ENCODE measurements around the gene YIPF6. TPM values are rescaled to one million over a fixed set of nuclear protein-coding genes. Genes with fewer than 3 reads are reported as not detected.

The YIPF6 gene
- polyA plus RNA-seq, 1 donor (not counting 4 experiments of a cell fraction or from before 2014, with no cell fraction given), result 20.2 TPM

DNA sequence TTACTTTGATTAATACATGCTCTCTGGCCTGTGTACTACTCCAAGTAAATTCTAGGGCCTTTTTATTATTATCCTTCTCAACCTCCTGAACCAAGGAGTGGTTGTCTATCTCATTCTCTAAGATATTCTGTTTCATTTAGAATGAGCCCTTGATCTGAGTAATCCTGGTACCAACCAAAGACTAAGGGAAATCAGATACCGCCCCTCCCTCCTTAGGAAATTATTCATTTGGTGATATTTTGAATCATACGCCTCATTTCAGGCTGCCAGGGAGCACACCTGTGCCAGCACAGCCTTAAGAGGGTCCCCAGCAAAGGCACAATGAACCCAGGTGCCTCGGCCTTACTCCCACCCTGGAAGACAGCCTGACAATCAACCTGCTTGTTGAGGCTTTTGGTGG is 75.4 kb downstream of the YIPF6 start:
- dilution Hi-C loops (cut with MboI; ENCODE audit: extremely low pct_ligation_motif_present, low sequenced_read_pairs), result no loop called here
- no peak overlapping the region for H3K4me3 ChIP-seq (ENCODE audit: control insufficient read depth in 2 of 3, extremely low read depth in 1 of 3, insufficient read depth in 2 of 3, low read depth in 1 of 3, low read length in 3 of 3)
- DNase-seq (ENCODE audit: low read depth, low spot score) (no peak), FAIRE-seq (no peak)
- H3K4me2 ChIP-seq (ENCODE audit: control insufficient read depth, extremely low read depth, insufficient read depth, low read depth, low read length), result no peak overlapping the region
- H3K9me1 ChIP-seq (ENCODE audit: control insufficient read depth, extremely low read depth, insufficient read depth, low read length), result no peaks in the 10 kb centered on the region
- H3K27me3 ChIP-seq (ENCODE audit: control insufficient read depth, extremely low read depth, insufficient read depth, low read length), result no peaks in the 10 kb centered on the region
- TF ChIP-seq, protein P1, sequence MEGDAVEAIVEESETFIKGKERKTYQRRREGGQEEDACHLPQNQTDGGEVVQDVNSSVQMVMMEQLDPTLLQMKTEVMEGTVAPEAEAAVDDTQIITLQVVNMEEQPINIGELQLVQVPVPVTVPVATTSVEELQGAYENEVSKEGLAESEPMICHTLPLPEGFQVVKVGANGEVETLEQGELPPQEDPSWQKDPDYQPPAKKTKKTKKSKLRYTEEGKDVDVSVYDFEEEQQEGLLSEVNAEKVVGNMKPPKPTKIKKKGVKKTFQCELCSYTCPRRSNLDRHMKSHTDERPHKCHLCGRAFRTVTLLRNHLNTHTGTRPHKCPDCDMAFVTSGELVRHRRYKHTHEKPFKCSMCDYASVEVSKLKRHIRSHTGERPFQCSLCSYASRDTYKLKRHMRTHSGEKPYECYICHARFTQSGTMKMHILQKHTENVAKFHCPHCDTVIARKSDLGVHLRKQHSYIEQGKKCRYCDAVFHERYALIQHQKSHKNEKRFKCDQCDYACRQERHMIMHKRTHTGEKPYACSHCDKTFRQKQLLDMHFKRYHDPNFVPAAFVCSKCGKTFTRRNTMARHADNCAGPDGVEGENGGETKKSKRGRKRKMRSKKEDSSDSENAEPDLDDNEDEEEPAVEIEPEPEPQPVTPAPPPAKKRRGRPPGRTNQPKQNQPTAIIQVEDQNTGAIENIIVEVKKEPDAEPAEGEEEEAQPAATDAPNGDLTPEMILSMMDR (optimal IDR thresholded peaks at IDR 0.05 in 1 of 3, IDR thresholded peaks at IDR 0.05 in 1 of 3, conservative IDR thresholded peaks at IDR 0.05 in 1 of 3; ENCODE audit: extremely low read depth in 1 of 3, insufficient read depth in 2 of 3, low read length in 3 of 3), result no peak
- no peak for TF ChIP-seq EZH2 (IDR thresholded peaks at IDR 0.05; ENCODE audit: low read length)
- H3K79me2 ChIP-seq (ENCODE audit: control insufficient read depth, insufficient read depth, low read length), result no peaks in the 10 kb centered on the region
- no peaks in the 10 kb centered on the region for H4K20me1 ChIP-seq (ENCODE audit: control insufficient read depth, extremely low read depth, insufficient read depth, low read length)
- no peaks in the 10 kb centered on the region for H3K9me3 ChIP-seq (ENCODE audit: control insufficient read depth, low read depth, low read length)
- no peak overlapping the region for H2AFZ ChIP-seq (ENCODE audit: control insufficient read depth, low read length)
- H3K36me3 ChIP-seq (ENCODE audit: control insufficient read depth in 2 of 2, extremely low read depth in 1 of 2, insufficient read depth in 2 of 2, low read length in 2 of 2), result no peaks in the 10 kb centered on the region
- H3K9ac ChIP-seq (ENCODE audit: control insufficient read depth, extremely low read depth, insufficient read depth, low read length), result no peak overlapping the region
- peaks cover 16% of the 10 kb centered on the region for H3K4me1 ChIP-seq (ENCODE audit: control insufficient read depth, extremely low read depth, insufficient read depth, low read length)
- no peak overlapping the region for H3K27ac ChIP-seq (ENCODE audit: control insufficient read depth, insufficient read depth, low read length)

DNA sequence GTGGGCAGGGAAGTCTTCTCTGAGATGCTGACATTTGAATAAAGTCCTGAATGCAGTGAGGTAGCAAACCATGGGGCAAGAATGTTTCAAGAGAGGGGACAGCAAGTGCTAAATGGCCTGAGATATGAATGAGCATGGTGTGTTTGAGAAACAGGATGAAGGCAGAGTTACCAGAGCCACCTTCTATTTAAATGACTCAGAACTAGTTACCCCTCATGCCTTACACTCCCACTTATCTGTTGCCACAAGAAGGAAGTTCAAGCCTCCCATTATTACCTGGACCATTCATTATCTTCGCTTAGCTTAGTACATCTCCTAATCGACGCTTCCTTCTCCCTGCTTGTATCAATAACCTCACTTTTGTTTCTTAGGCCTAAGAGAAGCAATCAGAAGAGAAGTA is 81.0 kb downstream of the YIPF6 start:
- no peak for FAIRE-seq
- H3K27ac ChIP-seq (ENCODE audit: control insufficient read depth, insufficient read depth, low read length), result no peak overlapping the region
- dilution Hi-C loops (cut with MboI; ENCODE audit: extremely low pct_ligation_motif_present, low sequenced_read_pairs), result no loop called here
- no peak overlapping the region for H3K4me3 ChIP-seq (ENCODE audit: control insufficient read depth in 2 of 3, extremely low read depth in 1 of 3, insufficient read depth in 2 of 3, low read depth in 1 of 3, low read length in 3 of 3)
- H4K20me1 ChIP-seq (ENCODE audit: control insufficient read depth, extremely low read depth, insufficient read depth, low read length), result no peaks in the 10 kb centered on the region
- H3K9me1 ChIP-seq (ENCODE audit: control insufficient read depth, extremely low read depth, insufficient read depth, low read length), result no peaks in the 10 kb centered on the region
- H3K36me3 ChIP-seq (ENCODE audit: control insufficient read depth in 2 of 2, extremely low read depth in 1 of 2, insufficient read depth in 2 of 2, low read length in 2 of 2), result no peaks in the 10 kb centered on the region
- H2AFZ ChIP-seq (ENCODE audit: control insufficient read depth, low read length), result no peak overlapping the region
- H3K27me3 ChIP-seq (ENCODE audit: control insufficient read depth, extremely low read depth, insufficient read depth, low read length), result no peaks in the 10 kb centered on the region
- no peak for TF ChIP-seq EZH2 (IDR thresholded peaks at IDR 0.05; ENCODE audit: low read length)
- TF ChIP-seq, protein P1 (optimal IDR thresholded peaks at IDR 0.05 in 1 of 3, IDR thresholded peaks at IDR 0.05 in 1 of 3, conservative IDR thresholded peaks at IDR 0.05 in 1 of 3; ENCODE audit: extremely low read depth in 1 of 3, insufficient read depth in 2 of 3, low read length in 3 of 3), result no peak
- H3K9ac ChIP-seq (ENCODE audit: control insufficient read depth, extremely low read depth, insufficient read depth, low read length), result no peak overlapping the region
- H3K4me2 ChIP-seq (ENCODE audit: control insufficient read depth, extremely low read depth, insufficient read depth, low read depth, low read length), result no peak overlapping the region
- no peaks in the 10 kb centered on the region for H3K4me1 ChIP-seq (ENCODE audit: control insufficient read depth, extremely low read depth, insufficient read depth, low read length)
- H3K9me3 ChIP-seq (ENCODE audit: control insufficient read depth, low read depth, low read length), result no peaks in the 10 kb centered on the region
- H3K79me2 ChIP-seq (ENCODE audit: control insufficient read depth, insufficient read depth, low read length), result no peaks in the 10 kb centered on the region
- DNase-seq (ENCODE audit: low read depth, low spot score), result no peak
